CD8-positive, alpha-beta memory T cell (primary cell): ENCODE data around the gene PDCD2L. TPM values are rescaled to one million over a fixed set of nuclear protein-coding genes. Genes with fewer than 3 reads are reported as not detected.

Experiments
- polyA plus RNA-seq: library from polyadenylated mRNA; unstranded; fragments of 300-500 nt; fragmentation: Illumina TruSeq; gene quantifications from one replicate; pipeline ENCODE4 v1.2.3, GENCODE V29; 2021
- total RNA-seq, 2 experiments: library from RNA; stranded (reverse); gene quantifications; one replicate each; pipeline ENCODE4 v1.2.3, GENCODE V29; 2021

PDCD2L gene
- total and polyA plus RNA-seq, 3 experiments from 2014 or later: 19.9 to 46.2 (median 40.0) TPM

Other genes with a start within 250 kb of the PDCD2L start
- 100 to 1,000 TPM; 111 to 129 TPM for gene LSM14A, start 231.9 kb upstream of the PDCD2L start, total RNA-seq
- gene LSM14A, start 231.9 kb upstream of the PDCD2L start, polyA plus RNA-seq: 167 TPM
- gene GARRE1, start 149.8 kb upstream of the PDCD2L start, total RNA-seq: 10 to 100 TPM; 12.1 to 13.5 TPM
- gene GARRE1, start 149.8 kb upstream of the PDCD2L start, polyA plus RNA-seq: 6.1 TPM
- gene GPI, start 39.2 kb upstream of the PDCD2L start, total RNA-seq: 100 to 1,000 TPM; 478 to 484 TPM
- 213 TPM for gene GPI, start 39.2 kb upstream of the PDCD2L start, polyA plus RNA-seq
- 100 to 1,000 TPM; 146 to 161 TPM for gene UBA2, start 24.0 kb downstream of the PDCD2L start, total RNA-seq
- 101 TPM for gene UBA2, start 24.0 kb downstream of the PDCD2L start, polyA plus RNA-seq
- gene WTIP, start 77.4 kb downstream of the PDCD2L start, total RNA-seq: under 1 TPM; 0.16 to 0.83 TPM
- not detected for gene WTIP, start 77.4 kb downstream of the PDCD2L start, polyA plus RNA-seq